CD4-positive, alpha-beta T cell treated with Interleukin-17A for 4 hours (primary cell): ENCODE data around the gene SORBS1.

ENCODE experiments used
- DNase-seq: peaks from one replicate; pipeline ENCODE4 v3.0.0-alpha.2; 2020; ENCODE audit warnings: mixed read lengths

SORBS1 gene

GRCh38 chr10:95404864-95405263 lies 156.3 kb downstream of the SORBS1 start:
- DNase-seq, result no peak

GRCh38 chr10:95404462-95404858 lies 156.7 kb downstream of the SORBS1 start:
- no peak for DNase-seq

GRCh38 chr10:95403700-95404461 lies 157.3 kb downstream of the SORBS1 start:
- no peak for DNase-seq

GRCh38 chr10:95401704-95402469 lies 159.3 kb downstream of the SORBS1 start:
- DNase-seq, result no peak

GRCh38 chr10:95400787-95401186 lies 160.4 kb downstream of the SORBS1 start:
- no peak for DNase-seq

GRCh38 chr10:95399183-95399582 lies 162.0 kb downstream of the SORBS1 start:
- no peak for DNase-seq

- no peak for DNase-seq
These were observed 163.4 kb downstream of the SORBS1 start for GRCh38 chr10:95397747-95398146.

GRCh38 chr10:95395947-95396449 lies 165.2 kb downstream of the SORBS1 start:
- DNase-seq, result no peak

GRCh38 chr10:95394161-95394880 lies 166.8 kb downstream of the SORBS1 start:
- no peak for DNase-seq

GRCh38 chr10:95392681-95393164 lies 168.4 kb downstream of the SORBS1 start:
- no peak for DNase-seq

- DNase-seq, result no peak
These were observed 169.0 kb downstream of the SORBS1 start for GRCh38 chr10:95392217-95392584.

- DNase-seq, result no peak
These were observed 169.5 kb downstream of the SORBS1 start for GRCh38 chr10:95391581-95392216.

- no peak for DNase-seq
These were observed 170.0 kb downstream of the SORBS1 start for GRCh38 chr10:95391164-95391563.

GRCh38 chr10:95389982-95390381 lies 171.2 kb downstream of the SORBS1 start:
- no peak for DNase-seq

GRCh38 chr10:95389176-95389575 lies 172.0 kb downstream of the SORBS1 start:
- no peak for DNase-seq

- DNase-seq, result no peak
These were observed 172.6 kb downstream of the SORBS1 start for GRCh38 chr10:95388539-95388938.

- DNase-seq, result no peak
These were observed 173.1 kb downstream of the SORBS1 start for GRCh38 chr10:95388109-95388471.

GRCh38 chr10:95384011-95384704 lies 177.0 kb downstream of the SORBS1 start:
- DNase-seq, result no peak

- DNase-seq, result no peak
These were observed 178.6 kb downstream of the SORBS1 start for GRCh38 chr10:95382596-95382995.

GRCh38 chr10:95382174-95382573 lies 179.0 kb downstream of the SORBS1 start:
- DNase-seq, result no peak

- DNase-seq, result no peak
These were observed 183.2 kb downstream of the SORBS1 start for GRCh38 chr10:95377950-95378349.

- no peak for DNase-seq
These were observed 185.8 kb downstream of the SORBS1 start for GRCh38 chr10:95375418-95375817.
